Dermis blood vessel endothelial cell (primary cell): Measurements from ENCODE around the gene XYLT1. TPM values are rescaled to one million over a fixed set of nuclear protein-coding genes. Genes with fewer than 3 reads are reported as not detected.
"Not testable (repeated sequence)": the region's sequence is repeated elsewhere in the genome, so short reads cannot be mapped to it uniquely, and the experiment has no call there.

Experiments
- DNase-seq: peaks from one replicate; pipeline ENCODE4 v3.0.0; 2010
- total RNA-seq: library from RNA; depleted of rRNA; stranded (reverse); fragments of >200 nt; gene quantifications from 2 replicates; pipeline ENCODE4 v1.2.3, GENCODE V29; 2014

The XYLT1 gene
- total RNA-seq, 1 donor from 2014 or later: 2.0 TPM

- DNase-seq: no peak
Observed at GRCh38 chr16:17491140-17491662, 20.4 kb upstream of the XYLT1 start.

DNA sequence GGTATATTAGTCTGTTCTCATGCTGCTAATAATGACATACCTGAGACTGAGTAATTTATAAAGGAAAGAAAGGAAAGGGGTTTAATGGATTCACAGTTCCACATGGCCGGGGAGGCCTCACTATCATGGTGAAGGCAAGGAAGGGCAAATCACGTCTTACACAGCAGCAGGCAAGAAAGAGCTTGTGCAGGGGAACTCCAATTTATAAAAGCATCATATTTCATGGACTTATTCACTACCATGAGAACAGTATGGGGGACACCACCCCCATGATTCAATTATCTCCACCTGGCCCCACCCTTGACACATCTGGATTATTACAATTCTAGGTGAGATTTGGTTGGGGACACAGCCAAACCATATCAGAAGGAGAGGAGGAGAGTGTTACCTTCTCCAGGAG is 17.7 kb upstream of the XYLT1 start:
- no peak for DNase-seq

- no peak for DNase-seq
Observed at GRCh38 chr16:17483351-17483750, 12.6 kb upstream of the XYLT1 start.

DNA sequence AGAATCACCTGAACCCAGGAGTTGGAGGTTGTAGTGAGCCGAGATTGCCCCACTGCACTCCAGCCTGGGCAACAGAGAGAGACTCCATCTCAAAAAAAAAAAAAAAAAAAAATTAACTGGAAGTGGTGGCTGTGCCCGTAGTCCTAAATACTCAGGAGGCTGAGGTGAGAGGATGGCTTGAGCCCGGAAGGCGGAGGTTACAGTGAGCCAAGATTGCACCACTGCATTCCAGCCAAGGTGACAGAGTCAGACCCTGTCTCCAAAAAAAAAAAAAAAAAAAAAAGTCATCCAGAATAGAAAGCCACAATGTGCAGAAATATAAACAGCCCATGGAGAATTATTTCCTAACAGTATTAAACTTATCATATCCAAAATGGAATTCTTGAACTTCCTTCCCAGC is 11.6 kb upstream of the XYLT1 start:
- DNase-seq: not testable (repeated sequence)

- DNase-seq: no peak
Observed at GRCh38 chr16:17481736-17482135, 11.0 kb upstream of the XYLT1 start.

DNA sequence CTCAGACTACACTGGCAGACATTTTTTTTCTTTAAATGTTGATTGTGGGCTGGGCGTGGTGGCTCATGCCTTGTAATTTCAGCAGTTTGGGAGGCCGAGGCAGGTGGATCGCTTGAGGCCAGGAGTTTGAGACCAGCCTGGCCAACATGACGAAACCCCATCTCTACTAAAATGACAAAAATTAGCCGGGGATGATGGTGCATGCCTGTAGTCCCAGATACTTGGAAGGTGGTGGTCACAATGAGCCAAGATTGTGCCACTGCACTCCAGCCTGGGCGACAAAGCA is 6.4 kb upstream of the XYLT1 start:
- not testable (repeated sequence) for DNase-seq

DNA sequence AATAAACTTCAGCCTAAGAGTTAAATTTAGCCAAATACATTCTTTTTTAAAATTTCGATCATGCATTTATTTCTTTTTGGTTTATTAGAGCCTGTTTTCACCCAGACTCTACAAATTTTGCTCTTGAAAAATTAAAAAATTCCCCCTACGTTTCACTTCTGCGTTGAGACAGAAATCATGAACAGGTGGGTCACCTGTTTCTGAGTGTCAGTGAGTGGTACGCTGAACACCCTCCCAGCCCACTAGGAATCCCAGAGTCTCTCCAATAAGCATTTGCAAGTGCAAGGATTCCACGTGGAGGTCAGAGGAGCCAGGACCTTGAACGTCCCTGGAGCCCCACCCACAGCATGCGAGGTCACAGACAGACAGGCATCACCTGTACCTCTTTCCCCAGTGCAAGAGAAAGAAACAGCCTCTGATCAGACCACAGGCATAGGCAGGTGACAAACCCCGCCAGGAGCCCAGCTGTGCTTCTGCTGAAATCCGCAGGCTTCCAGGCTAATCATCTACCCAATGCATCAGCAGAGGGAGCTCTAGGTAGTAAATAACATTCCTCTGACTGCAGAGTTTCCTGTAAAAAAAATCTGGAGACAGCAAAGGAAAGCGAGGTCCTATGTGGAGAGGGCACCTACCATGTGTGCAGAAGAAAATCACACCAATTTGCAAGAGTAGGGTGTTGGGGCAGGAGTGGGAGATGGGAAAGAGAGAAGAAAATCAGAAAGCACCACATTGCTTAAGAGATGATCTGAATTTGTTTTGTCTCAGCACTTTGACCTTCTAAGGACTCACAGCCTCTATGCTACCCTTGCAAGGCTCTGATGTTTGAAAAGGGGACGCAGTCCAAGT is 5.9 kb upstream of the XYLT1 start:
- peak; percentile 57 for DNase-seq

DNA sequence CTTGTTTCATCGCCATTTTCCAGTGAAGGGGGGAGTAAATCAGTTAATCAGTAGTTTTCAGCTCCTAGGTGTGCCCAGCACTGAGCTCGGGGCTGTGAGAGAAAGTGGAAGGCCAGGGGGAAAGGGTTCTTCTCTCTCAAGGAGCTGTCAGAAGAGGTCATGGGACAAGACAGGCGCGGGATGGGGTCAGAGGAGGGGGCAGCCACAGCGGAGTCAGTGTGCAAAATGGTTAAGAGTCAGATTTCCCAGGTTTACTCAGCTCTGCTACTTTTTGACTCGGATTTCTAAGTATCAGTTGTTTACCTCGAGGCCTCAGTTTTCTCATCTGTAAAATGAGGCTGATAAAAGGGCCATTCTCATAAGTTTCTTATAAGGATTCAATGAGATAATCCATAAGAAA is 4.3 kb upstream of the XYLT1 start:
- DNase-seq: no peak

DNA sequence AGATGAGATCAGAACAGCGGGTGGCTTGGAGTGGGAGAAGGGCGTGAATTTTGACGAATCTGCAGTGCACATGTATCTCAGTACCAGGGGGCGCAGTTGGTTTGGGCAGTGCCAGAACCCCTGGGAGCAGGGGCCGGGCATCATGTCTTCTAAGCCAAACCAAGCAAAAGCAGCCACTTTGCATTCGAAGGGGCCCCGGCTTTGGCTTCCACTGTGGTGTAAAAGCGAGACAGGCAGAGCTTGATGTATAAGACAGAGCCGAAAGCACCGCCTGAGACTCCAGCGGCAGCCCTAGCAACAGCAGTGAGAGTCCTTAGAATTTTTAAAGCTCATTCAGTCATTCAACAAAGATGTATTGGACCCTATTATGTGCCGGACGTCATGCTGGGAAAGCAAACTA is 3.8 kb upstream of the XYLT1 start:
- no peak for DNase-seq

DNA sequence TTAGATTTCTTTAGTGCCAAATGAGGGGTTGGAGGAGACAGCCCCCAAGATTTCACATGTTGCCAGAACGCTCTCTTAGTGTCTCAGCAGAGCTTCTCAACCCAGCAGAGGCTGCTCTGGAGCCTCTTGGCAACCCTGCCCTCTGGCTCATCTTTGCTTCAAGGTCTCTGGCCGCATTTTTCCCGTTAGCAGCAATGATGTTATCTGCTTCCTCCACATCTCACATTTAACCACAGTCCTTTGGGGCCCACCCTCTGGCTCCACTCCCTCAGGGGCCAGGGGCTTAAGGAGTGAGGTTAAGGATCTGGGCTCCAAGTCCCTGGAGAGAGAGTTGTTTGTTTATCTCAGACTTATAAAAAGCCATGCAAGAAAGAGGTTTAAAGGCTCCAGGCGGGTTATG is 3.3 kb upstream of the XYLT1 start:
- DNase-seq: no peak

DNA sequence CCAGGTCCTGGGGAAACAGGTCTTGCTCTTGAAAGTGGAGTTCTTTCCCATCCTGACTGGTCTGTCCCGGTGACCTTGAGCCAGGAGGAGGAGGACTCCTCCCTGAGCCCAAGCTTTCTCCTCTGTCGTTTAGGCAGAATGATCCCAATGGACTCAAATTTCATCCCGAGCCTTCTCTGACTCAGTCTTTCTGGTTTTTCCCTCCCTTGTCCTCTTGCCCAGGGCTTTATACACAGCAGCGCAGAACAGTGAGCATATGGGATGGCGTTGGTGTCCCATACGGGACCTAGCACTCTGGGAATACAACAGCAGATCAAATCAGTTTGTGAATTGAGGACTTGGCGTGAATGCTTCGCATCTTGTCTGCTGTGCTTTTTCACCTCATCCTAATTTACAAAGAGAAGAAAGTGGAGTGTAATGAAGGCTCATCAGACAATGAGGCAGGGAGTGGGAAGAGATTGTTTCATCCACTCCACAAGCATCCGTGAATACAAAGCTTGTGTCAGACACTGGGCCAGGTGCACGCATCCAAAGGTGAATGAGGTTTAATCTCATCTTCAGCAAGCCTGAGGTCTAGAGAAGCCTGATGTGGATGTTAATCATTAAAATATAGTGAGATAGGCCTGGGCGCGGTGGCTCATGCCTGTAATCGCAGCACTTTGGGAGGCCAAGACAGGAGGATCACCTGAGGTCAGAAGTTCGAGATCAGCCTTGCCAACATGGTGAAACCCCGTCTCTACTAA is 1.1 kb upstream of the XYLT1 start:
- DNase-seq: no peak

- peak; percentile 5 for DNase-seq
Observed at GRCh38 chr16:17470182-17470907, 415 bp downstream of the XYLT1 start.

DNA sequence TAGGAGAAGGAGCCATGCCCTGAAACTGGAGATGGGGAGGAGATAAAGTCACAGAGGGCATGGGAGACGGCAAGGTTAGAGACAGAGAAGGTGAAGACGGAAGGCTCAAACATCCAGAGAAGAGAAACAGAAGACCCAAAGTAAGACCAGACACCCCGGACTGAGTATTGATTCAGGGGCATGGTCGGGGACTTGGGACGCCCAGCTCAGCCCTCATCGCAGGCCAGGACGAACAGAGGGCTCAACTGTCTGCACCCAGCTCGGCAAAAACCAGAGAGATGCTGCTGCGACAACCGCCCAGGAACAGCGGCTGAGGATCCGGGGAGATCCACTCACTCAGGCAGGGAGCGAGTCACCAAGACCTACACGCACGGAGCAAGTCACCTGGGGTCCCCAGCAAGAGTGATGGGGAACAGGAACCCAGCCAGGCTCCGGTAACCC is 999 bp downstream of the XYLT1 start:
- DNase-seq: no peak

DNA sequence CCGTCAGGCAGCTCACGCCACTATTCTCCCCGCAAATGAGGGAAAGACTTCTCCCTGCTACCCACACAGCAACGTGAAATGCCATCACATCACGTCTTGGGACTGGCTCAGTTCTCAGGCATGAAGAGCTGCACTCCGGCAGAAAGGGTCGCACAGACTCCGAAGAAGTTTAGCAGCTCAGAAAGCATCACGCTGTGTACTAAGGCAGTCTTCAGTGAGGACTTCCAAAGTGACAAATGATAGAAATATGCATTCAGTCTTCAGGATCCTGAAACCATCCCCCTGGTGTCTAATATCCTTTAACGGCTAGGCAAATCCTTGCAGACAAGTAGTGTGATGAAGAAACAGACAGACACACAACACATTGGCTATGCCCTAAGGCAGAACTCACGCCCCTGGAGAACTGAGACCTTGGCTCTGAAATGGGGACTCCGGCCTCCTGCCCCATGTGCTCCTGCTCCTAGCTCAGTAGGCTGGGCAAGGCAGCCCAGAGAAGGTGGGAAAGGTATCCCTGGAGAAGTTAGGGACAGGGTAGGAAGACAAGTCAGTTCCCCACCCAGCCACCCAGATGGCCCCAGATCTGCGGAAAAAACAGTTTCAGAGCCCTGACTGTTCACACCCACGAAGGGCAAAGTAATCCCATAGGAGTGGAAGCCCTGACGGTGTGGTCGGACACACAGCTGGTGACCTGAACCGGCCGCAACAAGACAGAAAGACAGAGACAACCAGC is 1.6 kb downstream of the XYLT1 start:
- no peak for DNase-seq

DNA sequence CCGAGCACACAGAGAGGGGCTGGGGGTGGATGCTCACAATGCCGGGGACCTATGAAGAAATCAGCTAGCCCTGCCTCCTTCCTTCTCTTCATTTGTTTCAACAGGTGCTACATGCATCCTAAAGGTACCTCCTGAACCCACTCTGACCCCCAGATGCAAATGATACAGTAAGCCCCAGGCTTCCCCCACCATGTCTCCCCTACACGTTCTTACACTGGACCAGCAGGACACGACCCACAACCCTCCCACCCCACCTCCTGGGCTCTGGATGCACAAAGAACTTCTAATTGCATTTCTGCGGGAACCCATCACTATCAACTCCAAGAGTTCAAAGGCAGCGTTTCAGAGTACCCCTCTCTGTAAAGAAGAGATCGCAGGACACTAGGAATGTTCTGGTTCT is 2.1 kb downstream of the XYLT1 start:
- DNase-seq: no peak

GRCh38 chr16:17467923-17468540 is 2.7 kb downstream of the XYLT1 start:
- DNase-seq: peak; percentile 59

- DNase-seq: no peak
Observed at GRCh38 chr16:17466876-17467275, 3.9 kb downstream of the XYLT1 start.

DNA sequence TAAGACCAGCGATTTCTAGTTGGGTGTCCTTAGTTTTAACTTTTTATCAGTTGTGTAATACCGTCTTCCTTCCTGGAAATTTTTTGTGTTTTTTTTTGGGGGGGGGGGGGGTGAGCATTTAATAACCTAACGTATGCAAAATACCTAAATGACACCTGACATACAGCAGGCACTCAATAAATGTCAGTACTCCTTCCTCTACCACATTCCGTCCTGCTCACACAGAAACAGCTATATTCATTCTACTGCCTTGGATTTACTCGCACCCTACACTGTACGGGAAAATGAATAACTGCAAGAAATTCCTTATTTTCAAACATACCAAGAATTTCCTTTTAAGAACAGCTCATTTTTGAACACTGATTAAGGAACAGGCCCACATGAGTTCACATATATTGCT is 5.3 kb downstream of the XYLT1 start:
- no peak for DNase-seq

- no peak for DNase-seq
Observed at GRCh38 chr16:17463335-17463734, 7.4 kb downstream of the XYLT1 start.

- no peak for DNase-seq
Observed at GRCh38 chr16:17461951-17462729, 8.6 kb downstream of the XYLT1 start.

DNA sequence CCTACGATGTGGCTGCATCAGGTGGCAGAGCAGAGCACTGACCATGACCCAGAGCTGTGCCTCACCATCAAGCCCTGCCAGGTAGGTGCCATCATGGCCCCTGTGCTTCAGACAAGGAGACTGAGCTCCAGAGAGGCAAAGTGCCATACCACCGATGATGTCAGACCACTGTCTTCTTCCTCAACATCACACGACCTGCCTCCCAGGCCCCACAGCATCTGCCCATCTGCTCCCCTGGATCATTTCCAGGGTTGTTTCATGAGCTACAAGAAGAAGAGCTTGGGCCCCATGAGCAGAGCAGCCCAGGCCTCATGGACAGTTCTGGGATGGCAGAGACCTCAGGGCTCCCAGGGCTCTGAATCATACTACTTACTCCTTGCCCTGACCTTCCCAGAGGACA is 9.9 kb downstream of the XYLT1 start:
- DNase-seq: no peak
